NOMO-1 (cell line): Measurements from ENCODE around the gene KIF26A.

Experiments
- DNase-seq, 2 experiments: peaks; one replicate each; lab custom pipeline; 2025; ENCODE audit not compliant: unreplicated experiment in 2 of 2; lab: John Stamatoyannopoulos, UW

KIF26A gene

DNA sequence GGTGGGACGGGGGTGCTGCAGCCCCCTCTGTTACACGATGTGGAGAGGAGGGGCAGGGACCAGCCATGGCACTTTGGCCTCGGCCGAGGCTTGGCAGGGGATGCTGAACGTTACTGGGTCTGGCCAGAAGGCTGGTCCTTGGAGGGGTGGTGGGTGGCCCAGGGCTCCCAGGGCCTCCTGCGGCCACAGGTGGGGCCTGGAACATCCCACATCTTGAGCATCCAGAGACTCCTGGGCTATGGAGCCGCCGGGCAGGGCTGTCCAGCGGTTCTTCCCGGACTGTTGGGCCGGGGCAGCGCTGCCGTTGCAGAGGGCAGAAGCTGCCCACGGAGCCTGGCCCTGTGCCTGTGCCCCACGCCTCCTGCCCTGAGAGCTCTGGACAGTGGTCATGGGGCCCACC lies 15.9 kb downstream of the KIF26A start:
- no peak for DNase-seq

DNA sequence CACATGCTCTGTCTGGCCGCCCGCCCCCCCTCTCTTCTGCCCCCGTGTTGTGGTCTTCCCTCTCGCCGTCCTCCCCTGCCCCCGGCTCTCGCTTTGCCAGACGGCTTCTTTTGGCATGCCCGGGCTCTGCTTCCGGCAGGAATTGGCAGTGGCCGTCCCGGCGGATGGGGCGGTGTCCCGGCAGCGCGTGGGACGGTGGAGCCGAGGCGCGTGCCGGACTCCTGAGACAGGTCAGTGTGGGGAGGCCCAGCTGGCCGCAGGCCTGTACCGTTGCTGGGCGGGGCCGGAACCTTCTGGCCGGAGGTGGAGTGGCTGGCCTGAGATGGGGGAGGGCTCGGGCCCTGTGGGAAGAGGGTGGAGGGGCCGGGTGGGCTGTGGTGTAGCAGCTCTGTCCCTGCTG lies 17.1 kb downstream of the KIF26A start:
- no peak for DNase-seq

DNA sequence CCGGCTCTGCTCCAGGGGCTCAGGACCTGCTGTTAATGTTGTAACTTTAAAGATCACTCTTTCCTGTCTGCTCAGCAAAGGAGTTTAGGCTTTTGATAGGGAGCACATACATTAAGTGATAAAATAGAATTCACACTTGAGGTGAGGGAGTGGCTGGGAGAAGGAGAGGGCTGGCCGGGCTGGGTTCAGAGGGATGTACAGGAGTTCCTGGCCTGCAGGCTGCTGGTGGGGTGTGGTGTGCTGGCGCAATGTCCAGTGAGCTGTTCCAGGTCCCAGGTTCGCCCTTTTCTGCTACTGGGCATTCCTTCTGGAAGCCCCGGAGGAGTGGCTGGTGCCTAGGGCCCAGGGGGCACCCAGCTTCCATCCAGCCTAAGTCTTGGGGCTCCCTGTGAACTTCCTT lies 17.8 kb downstream of the KIF26A start:
- DNase-seq = no peak

DNA sequence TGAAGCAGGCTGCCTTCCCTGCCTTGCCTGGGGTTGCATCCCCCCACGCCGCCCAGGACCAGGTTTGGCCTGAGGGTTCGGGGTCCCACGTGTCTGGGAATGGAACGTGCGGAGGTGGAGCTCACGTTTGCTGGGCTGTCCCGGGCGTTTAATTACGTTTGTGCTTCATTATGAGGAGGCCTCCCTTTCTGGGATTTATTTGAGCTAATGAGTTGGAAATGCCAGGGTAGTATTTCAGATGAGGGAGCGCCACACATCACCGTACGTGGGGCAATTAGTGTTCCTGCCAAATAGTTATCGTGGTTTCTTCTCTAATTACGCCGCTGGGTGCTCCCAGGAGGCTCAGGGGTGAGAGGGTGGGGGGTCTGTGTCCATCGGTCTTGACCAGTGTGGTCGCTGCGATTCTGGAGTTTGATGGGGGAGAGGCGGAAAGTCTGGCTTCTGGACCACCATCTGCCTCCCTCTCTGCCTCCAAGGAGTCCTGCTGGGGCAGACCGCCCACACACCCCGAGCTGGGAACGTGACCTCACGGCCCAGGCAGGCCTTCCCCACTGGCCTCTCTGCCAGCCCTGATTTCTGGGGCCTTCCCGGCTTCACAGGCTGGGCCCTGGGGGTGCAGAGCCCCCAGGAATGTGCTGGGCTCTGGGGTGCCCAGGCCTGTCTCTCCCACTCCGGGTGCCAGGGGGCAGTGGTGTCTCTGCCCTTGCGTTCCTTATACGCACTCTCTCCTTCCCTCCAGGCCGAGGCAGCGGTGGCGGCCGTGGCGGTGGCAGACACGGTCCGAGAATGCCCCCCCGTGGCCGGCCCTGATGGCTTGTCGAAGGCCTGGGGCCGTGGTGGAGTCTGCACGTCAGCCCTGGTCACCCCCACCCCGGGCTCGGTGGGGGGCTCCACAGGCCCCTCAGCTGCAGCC lies 18.9 kb downstream of the KIF26A start:
- DNase-seq = no peak

DNA sequence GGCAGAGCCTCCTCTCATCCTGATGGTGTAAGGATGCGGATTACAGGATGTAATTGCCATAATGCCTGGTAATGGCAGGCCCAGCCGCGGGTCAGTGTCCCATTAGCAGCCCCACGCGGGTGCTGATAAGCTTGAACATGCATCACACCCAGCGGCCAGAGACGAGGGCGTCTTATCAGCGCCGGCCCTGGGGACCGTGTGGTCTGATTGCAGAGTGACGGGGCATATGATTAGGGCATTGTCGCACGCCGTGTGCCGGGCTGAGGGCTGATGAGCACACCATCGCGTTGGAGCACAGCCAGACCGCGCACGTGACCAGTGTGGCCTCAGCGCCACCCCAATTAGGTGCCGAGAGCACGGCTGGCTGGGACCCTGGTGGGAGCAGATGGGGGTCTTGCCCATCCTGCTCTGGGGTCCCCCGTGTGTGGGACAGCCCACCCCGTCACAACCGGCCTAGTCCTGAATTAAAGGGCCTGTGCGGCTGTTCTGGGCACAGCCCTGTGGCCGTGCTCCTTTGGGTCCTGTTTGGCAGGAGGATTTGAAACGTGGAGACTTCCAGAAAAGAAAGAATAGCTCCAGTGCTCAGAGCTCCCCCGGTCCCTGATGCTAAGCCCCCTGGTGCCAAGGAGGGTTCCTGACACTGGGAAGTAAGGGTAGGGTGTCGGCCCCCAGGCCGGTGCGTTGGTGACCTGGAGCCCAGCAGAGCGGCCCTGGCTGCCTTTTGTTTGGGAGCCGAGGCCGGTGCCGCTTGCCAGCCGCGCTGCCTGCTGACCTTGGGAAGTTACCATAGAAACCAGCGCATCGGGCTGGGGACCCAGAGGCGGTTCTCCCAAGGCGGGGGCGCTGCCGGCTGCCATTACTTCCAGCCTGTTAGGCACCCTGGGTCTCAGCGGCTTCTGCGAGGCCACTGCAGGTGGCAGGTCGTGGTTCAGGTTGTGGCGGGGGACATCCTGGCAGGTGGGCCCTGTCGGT lies 20.7 kb downstream of the KIF26A start:
- DNase-seq = no peak

DNA sequence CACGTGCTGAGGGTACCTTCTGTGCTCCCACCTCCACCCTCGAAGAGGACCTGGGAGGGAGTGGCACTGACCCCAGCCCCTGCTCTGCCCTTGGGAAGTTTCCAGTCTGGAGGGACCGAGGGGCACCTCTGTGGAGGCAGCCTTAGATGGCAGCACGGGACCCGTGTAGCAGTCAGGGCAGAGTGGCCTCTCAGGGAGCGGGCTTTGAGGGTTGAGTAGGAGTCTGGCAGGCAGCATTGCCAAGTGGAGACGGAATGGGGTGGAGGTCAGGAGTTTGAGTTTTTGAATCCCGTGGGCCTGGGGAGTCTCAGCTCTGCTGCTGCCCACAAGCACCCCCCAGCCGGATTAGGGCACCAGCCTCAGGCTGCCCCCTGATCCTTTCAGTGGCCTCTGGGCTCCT lies 21.6 kb downstream of the KIF26A start:
- DNase-seq = no peak

DNA sequence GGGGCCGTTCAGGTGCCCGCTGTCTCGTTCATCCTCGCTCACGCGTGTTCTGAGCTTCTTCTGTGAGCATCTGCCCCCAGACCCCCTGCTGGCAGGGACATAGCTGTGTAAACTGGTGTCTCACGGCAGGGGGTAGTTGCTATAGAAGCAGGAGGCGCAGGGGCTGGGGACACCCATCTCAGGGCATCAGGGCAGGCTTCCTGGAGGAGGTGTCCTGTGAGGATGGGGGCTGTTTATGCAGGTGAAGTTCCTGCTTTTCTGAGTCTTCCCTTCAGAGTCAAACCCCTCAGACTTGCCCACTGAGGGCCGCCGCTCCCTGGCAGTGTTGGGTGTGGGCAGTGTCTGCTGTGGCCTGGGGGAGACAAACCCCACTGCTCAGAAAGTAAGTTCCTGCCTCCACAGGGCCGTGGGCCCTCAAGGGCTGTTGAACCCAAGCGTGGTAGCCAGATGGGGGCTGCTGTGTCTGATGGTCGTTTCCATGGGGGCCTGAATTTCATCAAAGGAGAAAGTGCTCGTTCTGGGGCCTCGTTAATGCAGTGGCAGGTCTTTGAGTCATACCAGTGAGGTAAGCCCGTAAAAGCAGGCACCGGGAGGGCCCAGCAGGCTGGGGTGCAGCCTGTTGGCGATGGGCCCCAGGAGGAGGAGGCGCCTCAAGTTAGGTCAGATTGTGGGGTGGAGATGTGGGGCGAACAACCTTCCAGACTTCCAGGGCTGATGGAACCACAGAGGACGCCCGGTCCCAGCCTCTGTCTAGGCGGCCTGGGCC lies 23.4 kb downstream of the KIF26A start:
- no peak for DNase-seq

DNA sequence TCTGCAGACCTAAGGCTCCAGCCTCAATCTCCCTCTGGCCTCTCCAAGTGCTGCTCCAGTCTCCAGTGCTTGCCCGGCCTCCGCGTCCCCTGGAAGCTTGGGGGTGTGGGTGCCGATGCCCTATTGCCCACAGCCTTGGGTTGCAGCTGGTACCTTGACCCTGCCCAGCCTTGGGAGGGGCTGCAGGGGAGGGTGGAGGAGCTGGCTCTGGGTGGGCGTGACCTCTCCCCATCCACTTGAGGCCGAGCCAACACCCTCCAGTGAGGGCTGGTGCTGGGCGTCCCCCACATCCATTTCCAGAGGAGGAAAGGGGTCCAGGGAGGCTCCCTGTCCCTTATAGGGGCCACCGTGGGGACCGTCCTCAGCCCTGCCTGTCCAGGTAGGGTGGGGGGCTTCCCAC lies 24.1 kb downstream of the KIF26A start:
- no peak for DNase-seq

DNA sequence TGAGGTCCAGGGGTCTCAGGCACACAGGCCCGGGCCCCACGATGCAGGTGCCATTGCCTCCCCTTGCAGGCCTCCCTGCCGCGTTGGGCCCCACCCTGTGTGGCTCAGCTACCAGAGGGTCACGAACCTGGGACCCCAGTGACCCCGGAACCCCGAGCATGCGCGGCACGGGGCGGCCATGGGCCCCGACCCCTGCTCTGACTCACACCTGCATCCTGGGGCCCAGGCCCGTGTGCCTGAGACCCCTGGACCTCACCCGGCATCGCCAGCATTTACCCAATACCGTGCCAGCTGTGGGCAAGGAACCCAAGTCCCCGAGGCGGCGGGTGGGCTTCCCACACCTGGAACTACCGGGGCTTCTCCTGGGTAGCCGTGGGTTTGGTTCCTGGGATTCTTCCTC lies 25.2 kb downstream of the KIF26A start:
- no peak for DNase-seq

DNA sequence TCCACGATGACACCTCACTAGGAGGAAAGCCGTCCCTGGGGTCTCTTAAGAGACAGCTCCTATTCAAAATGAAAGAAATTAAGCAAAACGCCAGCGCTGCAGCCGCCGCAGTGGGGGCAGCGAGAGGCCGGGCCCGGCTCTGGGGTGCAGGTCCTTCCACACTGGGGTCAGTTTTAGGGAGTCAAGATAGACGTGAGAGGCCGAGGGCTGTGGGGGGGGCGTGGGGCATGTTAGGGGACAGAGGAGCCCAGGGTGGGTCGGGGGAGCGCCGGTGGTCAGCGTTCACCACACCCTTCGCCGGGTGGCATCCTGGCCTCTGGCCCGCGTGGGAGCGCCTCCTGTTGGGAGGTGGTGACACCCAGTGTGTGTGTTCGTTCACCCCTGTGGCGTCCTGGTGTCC lies 25.7 kb downstream of the KIF26A start:
- DNase-seq = no peak

DNA sequence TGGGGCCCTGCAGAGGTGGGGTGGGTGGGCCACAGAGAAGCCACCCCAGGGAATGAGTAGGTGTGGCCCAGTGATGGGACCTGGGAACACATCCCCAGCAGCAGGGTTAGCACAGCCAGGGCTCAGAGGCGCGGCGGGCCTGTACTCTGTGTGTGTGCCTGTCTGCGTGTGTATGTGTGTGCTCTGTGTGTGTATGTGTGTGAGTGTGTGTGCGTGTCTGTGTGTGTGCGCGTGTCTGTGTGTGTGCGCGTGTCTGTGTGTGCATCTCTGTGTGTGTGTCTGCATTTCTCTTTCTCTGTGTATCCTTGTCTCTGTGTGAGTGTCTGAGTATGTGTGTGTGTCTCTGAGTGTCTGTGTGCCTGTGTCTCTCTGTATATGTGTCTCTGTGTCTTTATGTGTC lies 26.1 kb downstream of the KIF26A start:
- DNase-seq = no peak

DNA sequence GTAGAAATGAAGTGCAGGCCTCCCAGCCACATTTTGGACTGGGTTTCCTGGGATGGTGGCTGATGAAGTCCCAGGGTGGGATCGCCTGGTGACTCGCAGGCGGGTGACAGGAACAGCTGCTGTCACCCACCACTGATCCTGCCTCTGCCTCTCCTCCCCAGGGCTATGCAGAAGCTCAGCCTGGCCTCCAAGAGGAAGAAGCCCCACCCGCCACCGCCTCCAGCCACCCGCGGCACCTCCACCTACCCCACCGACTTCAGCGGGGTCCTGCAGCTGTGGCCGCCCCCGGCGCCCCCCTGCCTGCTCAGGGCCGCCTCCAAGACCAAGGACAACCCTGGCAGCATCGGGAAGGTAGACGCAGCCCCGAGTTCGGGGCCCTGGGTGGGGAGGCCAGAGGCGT lies 28.3 kb downstream of the KIF26A start:
- DNase-seq = no peak

DNA sequence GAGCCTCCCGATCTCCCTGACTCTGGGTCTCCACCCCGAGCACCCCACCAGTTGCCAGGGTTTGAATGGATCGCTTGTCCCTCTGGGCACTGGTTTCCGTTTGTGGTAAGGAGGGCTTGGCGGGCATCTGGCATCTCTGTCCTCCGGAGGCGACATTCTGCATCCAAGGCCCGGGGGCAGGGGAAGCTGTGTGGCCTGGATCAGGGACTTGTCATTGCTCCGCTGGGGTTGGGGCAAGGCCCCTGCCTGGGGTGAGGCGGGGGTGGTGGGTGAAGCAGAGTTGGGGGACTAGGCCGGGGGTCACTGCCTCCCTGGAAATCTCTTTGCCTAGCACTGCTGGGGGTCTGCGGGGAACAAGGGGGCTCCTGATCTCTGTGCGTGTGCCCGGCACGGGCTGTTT lies 30.2 kb downstream of the KIF26A start:
- DNase-seq = no peak

DNA sequence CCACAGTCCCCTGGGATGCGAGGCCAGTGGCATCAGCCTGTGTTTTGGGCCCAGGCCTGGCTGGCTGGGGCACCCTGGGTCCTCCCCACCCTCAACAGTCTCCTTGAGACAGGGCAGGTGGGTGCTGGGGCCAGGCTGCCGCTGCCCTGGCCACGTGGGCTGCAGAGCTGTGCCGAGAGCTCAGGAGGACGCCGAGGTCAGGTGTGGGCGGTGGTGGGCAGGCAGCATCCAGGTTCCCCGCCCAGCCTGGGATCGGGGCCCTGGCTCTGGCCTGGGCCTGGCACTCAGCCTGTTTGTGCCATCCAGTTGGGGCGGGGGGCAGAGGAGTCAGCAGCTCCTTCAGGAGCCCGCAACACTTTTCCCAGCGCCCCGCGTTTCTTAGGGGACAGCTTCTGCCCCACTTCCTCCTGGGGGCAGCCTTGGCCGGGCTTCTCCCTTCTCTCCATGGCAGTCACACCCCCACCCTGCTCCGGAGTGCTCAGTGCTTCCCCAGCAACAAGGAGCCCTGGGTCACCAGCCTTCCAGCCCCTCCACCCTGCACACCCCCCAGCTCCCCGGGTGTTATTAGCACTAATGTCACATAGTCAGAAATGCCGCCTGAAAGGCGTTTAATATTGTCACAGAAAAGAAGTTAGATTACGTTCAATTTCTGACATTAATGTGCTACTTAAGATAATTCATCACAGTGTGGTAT lies 30.8 kb downstream of the KIF26A start:
- no peak for DNase-seq

DNA sequence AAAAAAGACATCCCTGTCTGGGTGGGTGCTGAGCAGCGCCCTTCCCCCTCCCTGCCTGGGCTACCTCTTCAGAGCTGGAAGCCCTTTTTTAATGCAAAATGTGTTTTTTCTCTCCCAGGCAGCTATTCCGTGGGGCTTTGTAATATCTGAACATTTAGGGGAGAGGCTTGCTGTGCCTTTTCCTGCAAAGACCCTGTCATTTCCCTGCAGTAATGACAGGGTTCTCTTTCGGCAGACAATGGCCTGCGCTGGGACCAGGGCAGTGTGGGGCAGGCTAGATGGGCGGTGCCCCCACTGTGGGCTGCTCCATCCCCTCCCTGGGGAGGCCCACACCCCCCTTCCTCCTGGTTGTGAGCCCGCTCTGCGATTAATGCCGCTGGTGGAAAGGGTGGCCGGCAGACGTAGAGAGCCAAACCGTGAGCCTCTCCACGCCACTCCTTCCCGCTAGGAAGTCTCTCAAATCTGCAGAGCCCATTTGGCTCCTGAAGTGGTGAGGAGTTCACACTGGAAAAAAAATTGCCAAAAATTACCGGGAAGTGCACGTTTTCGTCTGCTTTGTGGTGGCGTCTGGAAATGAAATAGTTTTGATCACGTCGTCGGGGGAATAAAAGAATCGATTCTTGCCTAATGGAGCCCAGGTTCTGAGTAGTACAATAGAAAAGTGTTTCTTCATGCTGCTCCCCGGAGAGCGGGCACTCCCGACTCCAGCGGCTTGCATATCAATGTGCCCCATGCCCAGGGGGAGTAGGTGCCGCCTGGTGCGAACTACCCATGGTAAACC lies 31.5 kb downstream of the KIF26A start:
- DNase-seq = no peak

DNA sequence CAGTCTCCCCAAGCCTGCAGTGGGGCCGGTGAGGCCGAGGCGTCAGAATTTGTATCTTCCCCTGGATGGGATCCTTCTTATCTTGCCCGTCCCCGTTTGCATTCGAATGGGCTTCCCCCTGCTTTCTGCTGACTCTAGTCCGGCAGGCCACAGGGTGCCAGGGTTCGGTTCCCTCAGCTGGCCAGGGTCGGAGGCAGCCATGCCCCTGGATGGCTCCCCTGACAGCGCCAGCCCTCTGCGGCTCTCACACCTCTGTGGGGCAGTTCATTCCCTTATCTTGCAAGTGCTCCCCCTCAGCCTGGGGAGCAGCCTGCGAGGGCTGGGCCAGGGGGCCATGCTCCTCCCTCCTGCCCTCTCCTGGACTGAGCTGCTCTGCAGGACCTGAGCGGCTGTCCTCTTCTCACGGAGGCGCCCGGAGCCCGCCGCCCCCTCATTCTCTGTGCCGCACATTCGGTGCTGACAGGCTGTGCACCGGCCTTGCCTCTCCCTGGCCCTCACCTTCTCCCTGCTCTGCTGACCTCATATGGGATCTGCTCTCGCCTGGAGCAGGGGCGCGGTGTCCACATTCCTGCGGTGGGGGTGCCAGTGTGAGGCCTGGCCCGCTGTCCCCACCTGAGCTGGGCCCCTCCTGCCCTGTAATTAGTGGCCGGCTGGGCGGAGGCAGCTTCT lies 32.8 kb downstream of the KIF26A start:
- DNase-seq = no peak

DNA sequence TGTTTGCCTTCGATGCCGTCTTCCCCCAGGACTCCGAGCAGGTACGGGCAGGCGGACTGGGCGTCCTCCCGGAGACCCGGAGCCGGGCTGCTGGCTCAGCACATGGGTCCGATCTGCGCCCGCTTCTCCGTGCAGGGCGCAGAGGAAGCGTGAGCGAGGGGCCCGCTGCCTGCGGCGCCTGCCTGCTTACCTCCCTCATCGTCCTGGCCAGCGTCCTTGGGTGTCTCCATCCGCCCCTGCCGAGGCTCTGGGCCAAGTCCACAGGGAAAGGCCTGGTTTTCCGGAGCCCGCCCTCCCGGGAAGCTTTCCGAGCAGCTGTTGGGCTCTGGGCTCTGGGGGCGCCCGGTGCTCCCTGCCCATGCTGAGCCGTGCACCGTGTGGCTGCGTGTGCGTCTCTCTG lies 33.5 kb downstream of the KIF26A start:
- no peak for DNase-seq

DNA sequence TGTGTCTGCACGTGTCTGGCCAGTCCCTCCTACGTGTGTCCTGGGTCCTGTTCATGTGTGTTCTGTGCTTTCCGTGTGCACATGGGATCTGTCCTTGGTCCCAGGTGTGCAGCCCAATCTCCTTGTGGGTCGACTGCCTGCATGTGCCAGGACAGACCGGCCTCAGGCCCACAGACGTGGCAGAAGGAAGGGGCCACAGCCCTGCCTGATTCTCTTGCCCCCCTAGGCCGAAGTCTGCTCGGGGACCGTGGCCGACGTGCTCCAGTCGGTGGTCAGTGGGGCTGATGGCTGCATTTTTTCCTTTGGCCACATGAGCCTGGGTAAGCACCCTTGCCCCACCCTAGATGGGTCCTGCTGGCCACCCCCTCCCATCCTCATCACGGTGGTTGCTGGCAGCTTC lies 34.0 kb downstream of the KIF26A start:
- no peak for DNase-seq

DNA sequence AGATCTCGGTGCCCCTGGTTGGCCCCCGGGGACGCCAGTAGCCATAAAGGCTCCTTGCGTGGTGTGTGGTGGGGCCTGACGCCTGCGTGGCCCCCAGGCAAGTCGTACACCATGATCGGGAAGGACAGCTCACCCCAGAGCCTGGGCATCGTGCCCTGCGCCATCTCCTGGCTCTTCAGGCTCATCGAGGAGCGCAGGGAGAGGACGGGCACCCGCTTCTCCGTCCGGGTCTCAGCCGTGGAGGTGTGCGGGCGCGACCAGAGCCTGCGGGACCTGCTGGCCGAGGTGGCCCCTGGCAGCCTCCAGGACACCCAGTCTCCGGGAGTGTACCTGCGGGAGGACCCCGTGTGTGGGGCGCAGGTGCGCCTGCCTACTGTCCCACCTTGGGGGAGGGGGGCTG lies 34.5 kb downstream of the KIF26A start:
- no peak for DNase-seq
